Natural killer cell treated with Interleukin-12 subunit alpha and Interleukin-12 subunit beta and Interleukin-15 and Interleukin-18, amount 100 ng/mL, for 72 hours (primary cell): ENCODE results near the gene FKBP14. TPM values are rescaled to one million over a fixed set of nuclear protein-coding genes. Genes with fewer than 3 reads are reported as not detected.

Source experiments
- ATAC-seq, 2 donors: fragments of 150-1000 bp; cut with Tn5 transposase in 1 of 2; sonication (Bioruptor Pico), chemical (Tn5 transposase) in 1 of 2; 2 replicates each; pipeline ENCODE4 v1.10.0; 2021
- DNase-seq: peaks from one replicate; pipeline ENCODE4 v3.0.0; 2022; ENCODE audit warnings: low spot score
- H3K27ac Mint-ChIP-seq, 2 donors: 1 replicate in 1 of 2; 2 replicates in 1 of 2; pipeline ENCODE4 v1.8.0; 2022; ENCODE audit warnings: mixed read lengths in 2 of 2, mild to moderate bottlenecking in 1 of 2, moderate library complexity in 1 of 2
- H3K27me3 Mint-ChIP-seq, 2 donors: 1 replicate in 1 of 2; 2 replicates in 1 of 2; pipeline ENCODE4 v1.8.0; 2022; ENCODE audit warnings: mixed read lengths in 2 of 2
- H3K36me3 Mint-ChIP-seq: one replicate; pipeline ENCODE4 v1.8.0; 2022; ENCODE audit warnings: mixed read lengths
- H3K4me1 Mint-ChIP-seq, 2 donors: 1 replicate in 1 of 2; 2 replicates in 1 of 2; pipeline ENCODE4 v1.8.0; 2022; ENCODE audit warnings: low read depth in 2 of 2, mixed read lengths in 2 of 2, mild to moderate bottlenecking in 1 of 2
- H3K4me3 Mint-ChIP-seq: one replicate; pipeline ENCODE4 v1.8.0; 2022; ENCODE audit warnings: mixed read lengths
- H3K9me3 Mint-ChIP-seq: 2 replicates; pipeline ENCODE4 v1.8.0; 2022; ENCODE audit warnings: mixed read lengths
- total RNA-seq, 2 donors: library from RNA; stranded (reverse); gene quantifications; one replicate each; pipeline ENCODE4 v1.2.3, GENCODE V29; 2022

FKBP14 gene
- total RNA-seq, 2 donors from 2014 or later, result 12.6 to 20.6 TPM

GRCh38 chr7:30048582-30048981 lies 22.1 kb upstream of the FKBP14 start:
- H3K27ac Mint-ChIP-seq, result no peak overlapping the region

GRCh38 chr7:30047124-30047523 lies 20.6 kb upstream of the FKBP14 start:
- Mint-ChIP-seq H3K9me3 (no peaks in the 10 kb centered on the region), H3K4me3 (no peak overlapping the region), H3K27ac (no peak overlapping the region), H3K4me1 (peaks cover 0 to 5% of the 10 kb centered on the region in 2 donors), H3K27me3 (no peaks in the 10 kb centered on the region), H3K36me3 (peaks cover 23% of the 10 kb centered on the region)
- ATAC-seq (no peak), DNase-seq (no peak)

More at GRCh38 chr7:30048582-30048981, 22.1 kb upstream of the FKBP14 start:
- Mint-ChIP-seq H3K36me3 (peaks cover 23% of the 10 kb centered on the region), H3K4me3 (no peak overlapping the region), H3K9me3 (no peaks in the 10 kb centered on the region), H3K4me1 (peaks cover 0 to 2% of the 10 kb centered on the region in 2 donors), H3K27me3 (no peaks in the 10 kb centered on the region)
- ATAC-seq, result no peak
- DNase-seq, result no peak

GRCh38 chr7:30046127-30046770 lies 19.7 kb upstream of the FKBP14 start:
- no peaks in the 10 kb centered on the region for H3K9me3 Mint-ChIP-seq
- no peak for DNase-seq
- H3K36me3 Mint-ChIP-seq, result peaks cover 23% of the 10 kb centered on the region
- no peak for ATAC-seq
- no peak overlapping the region for H3K4me3 Mint-ChIP-seq
- peaks cover 0 to 9% of the 10 kb centered on the region in 2 donors for H3K4me1 Mint-ChIP-seq
- no peak overlapping the region for H3K27ac Mint-ChIP-seq
- no peaks in the 10 kb centered on the region for H3K27me3 Mint-ChIP-seq

GRCh38 chr7:30041526-30042269 lies 15.2 kb upstream of the FKBP14 start:
- Mint-ChIP-seq H3K4me1 (peaks cover 6 to 7% of the 10 kb centered on the region in 2 donors), H3K27me3 (no peaks in the 10 kb centered on the region), H3K4me3 (no peak overlapping the region), H3K9me3 (no peaks in the 10 kb centered on the region), H3K27ac (no peak overlapping the region), H3K36me3 (peaks cover 8% of the 10 kb centered on the region)
- DNase-seq, result no peak
- no peak for ATAC-seq

GRCh38 chr7:30040938-30041337 lies 14.4 kb upstream of the FKBP14 start:
- ATAC-seq (no peak), DNase-seq (no peak)
- H3K27me3 Mint-ChIP-seq, result no peaks in the 10 kb centered on the region
- H3K4me1 Mint-ChIP-seq, result peaks cover 6 to 7% of the 10 kb centered on the region in 2 donors
- H3K9me3 Mint-ChIP-seq, result no peaks in the 10 kb centered on the region
- no peak overlapping the region for H3K27ac Mint-ChIP-seq
- no peak overlapping the region for H3K4me3 Mint-ChIP-seq
- H3K36me3 Mint-ChIP-seq, result peaks cover 5% of the 10 kb centered on the region

GRCh38 chr7:30038196-30038980 lies 11.9 kb upstream of the FKBP14 start:
- H3K4me3 Mint-ChIP-seq, result no peak overlapping the region
- H3K27me3 Mint-ChIP-seq, result no peaks in the 10 kb centered on the region
- H3K4me1 Mint-ChIP-seq, result peaks cover 6 to 7% of the 10 kb centered on the region in 2 donors
- ATAC-seq (no peak), DNase-seq (no peak)
- no peak overlapping the region for H3K27ac Mint-ChIP-seq
- no peaks in the 10 kb centered on the region for H3K36me3 Mint-ChIP-seq
- no peaks in the 10 kb centered on the region for H3K9me3 Mint-ChIP-seq

GRCh38 chr7:30036220-30036619 lies 9.7 kb upstream of the FKBP14 start:
- Mint-ChIP-seq H3K4me1 (peaks cover 5 to 6% of the 10 kb centered on the region in 2 donors), H3K27me3 (no peaks in the 10 kb centered on the region), H3K4me3 (no peak overlapping the region), H3K36me3 (no peaks in the 10 kb centered on the region), H3K9me3 (no peaks in the 10 kb centered on the region), H3K27ac (no peak overlapping the region)
- DNase-seq (no peak), ATAC-seq (no peak)

GRCh38 chr7:30034501-30034900 lies 8.0 kb upstream of the FKBP14 start:
- Mint-ChIP-seq H3K9me3 (no peaks in the 10 kb centered on the region), H3K36me3 (no peaks in the 10 kb centered on the region), H3K4me1 (peaks cover under 1 to 8% of the 10 kb centered on the region in 2 donors), H3K27ac (no peak overlapping the region), H3K27me3 (no peaks in the 10 kb centered on the region), H3K4me3 (no peak overlapping the region)
- no peak for DNase-seq
- no peak for ATAC-seq

- Mint-ChIP-seq H3K36me3 (no peaks in the 10 kb centered on the region), H3K27me3 (no peaks in the 10 kb centered on the region), H3K4me1 (peaks cover 5 to 21% of the 10 kb centered on the region in 2 donors), H3K4me3 (no peak overlapping the region), H3K27ac (no peak overlapping the region), H3K9me3 (no peaks in the 10 kb centered on the region)
- DNase-seq (no peak), ATAC-seq (no peak)
These were observed 6.0 kb upstream of the FKBP14 start for GRCh38 chr7:30032310-30033125.

- H3K4me3 Mint-ChIP-seq, result no peak overlapping the region
- H3K27me3 Mint-ChIP-seq, result no peaks in the 10 kb centered on the region
- no peak overlapping the region for H3K27ac Mint-ChIP-seq
- H3K4me1 Mint-ChIP-seq, result peaks cover 26 to 39% of the 10 kb centered on the region in 2 donors
- H3K9me3 Mint-ChIP-seq, result no peaks in the 10 kb centered on the region
- no peak for DNase-seq
- no peaks in the 10 kb centered on the region for H3K36me3 Mint-ChIP-seq
- ATAC-seq, result no peak
These were observed 3.2 kb upstream of the FKBP14 start for GRCh38 chr7:30029696-30030095.

GRCh38 chr7:30028749-30029635 lies 2.5 kb upstream of the FKBP14 start:
- Mint-ChIP-seq H3K27me3 (no peaks in the 10 kb centered on the region), H3K4me1 (peaks cover 28 to 42% of the 10 kb centered on the region in 2 donors), H3K4me3 (no peak overlapping the region), H3K27ac (peak overlapping the region in 1 of 2 donors; percentile 41), H3K9me3 (no peaks in the 10 kb centered on the region), H3K36me3 (no peaks in the 10 kb centered on the region)
- DNase-seq (no peak), ATAC-seq (peak in 1 of 2 donors; percentile 18)

- DNase-seq, result peak; percentile 93
- peaks cover 35 to 49% of the 10 kb centered on the region in 2 donors for H3K4me1 Mint-ChIP-seq
- H3K36me3 Mint-ChIP-seq, result no peaks in the 10 kb centered on the region
- peak within 1 kb of the TSS; percentile 92 for H3K4me3 Mint-ChIP-seq
- peak; percentile 77 to 82 for ATAC-seq
- no peaks in the 10 kb centered on the region for H3K9me3 Mint-ChIP-seq
- peak within 1 kb of the TSS; percentile 89 to 96 for H3K27ac Mint-ChIP-seq
- H3K27me3 Mint-ChIP-seq, result no peaks in the 10 kb centered on the region
These were observed 1.8 kb upstream of the FKBP14 start, which contains the start of gene PLEKHA8 for GRCh38 chr7:30028216-30028748. Gene PLEKHA8, plus strand, starts transcription at chr7:30028412. Its CDS starts 351 bp downstream, at chr7:30028763.
